Measurements from ENCODE around the gene UBXN1.

UBXN1 gene

GRCh38 chr11:62726156-62726914, 47.5 kb upstream of the UBXN1 start:
- no peak for TF ChIP-seq CTCF (conservative IDR thresholded peaks at IDR 0.05; ENCODE audit: low read depth)
- peak overlapping the region; percentile 99 for H3K27ac ChIP-seq
- DNase-seq (ENCODE audit: low spot score) = no peak
- ChIA-PET CTCF (interaction anchor here (0.6 to 0.9 kb wide), 2 partner anchors 11 to 135 kb away, joined by 3 to 4 read pairs; no protein-coding TSS in a partner anchor), POLR2A (ENCODE audit: low non-redundant PET) (interaction anchor here (1.0 to 1.8 kb wide), 3 partner anchors 27 to 61 kb away, joined by 4 to 8 read pairs (median 4); partner anchors contain the start of genes C11orf98, CSKMT and ZBTB3)

DNA sequence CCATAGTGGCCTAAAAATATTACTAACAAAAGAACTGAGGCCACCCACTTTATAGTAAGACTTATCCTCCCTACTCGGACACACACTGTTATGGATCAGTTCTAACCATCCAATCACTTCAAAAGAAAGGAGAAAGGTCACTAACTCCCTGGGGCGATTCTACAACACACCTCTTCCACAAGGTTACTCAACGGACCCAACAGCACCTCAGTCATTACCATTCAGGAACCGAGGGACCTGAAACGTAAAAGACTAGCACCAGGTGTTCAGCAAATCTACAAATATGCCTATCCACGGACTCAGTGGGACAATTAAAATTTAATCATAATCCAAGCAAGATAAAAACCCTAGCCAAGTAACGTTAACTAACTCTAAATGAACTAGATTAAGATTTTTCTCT, 46.8 kb upstream of the UBXN1 start:
- ChIA-PET POLR2A (ENCODE audit: low non-redundant PET) (no interaction called here), CTCF (interaction anchor here (0.7 to 0.9 kb wide), 2 partner anchors 11 to 21 kb away, joined by 3 read pairs; no protein-coding TSS in a partner anchor)
- no peak for DNase-seq (ENCODE audit: low spot score)
- TF ChIP-seq CTCF (conservative IDR thresholded peaks at IDR 0.05; ENCODE audit: low read depth) = no peak
- peak overlapping the region; percentile 61 for H3K27ac ChIP-seq

GRCh38 chr11:62724171-62724570, 45.3 kb upstream of the UBXN1 start:
- no peak for TF ChIP-seq CTCF (conservative IDR thresholded peaks at IDR 0.05; ENCODE audit: low read depth)
- ChIA-PET CTCF (interaction anchor here (0.6 kb wide), 1 partner anchor 62 kb away, joined by 3 read pairs; no protein-coding TSS in a partner anchor), POLR2A (ENCODE audit: low non-redundant PET) (interaction anchor here (0.5 kb wide), 1 partner anchor 35 kb away, joined by 5 read pairs; no protein-coding TSS in a partner anchor)
- H3K27ac ChIP-seq = no peak overlapping the region
- DNase-seq (ENCODE audit: low spot score) = no peak

DNA sequence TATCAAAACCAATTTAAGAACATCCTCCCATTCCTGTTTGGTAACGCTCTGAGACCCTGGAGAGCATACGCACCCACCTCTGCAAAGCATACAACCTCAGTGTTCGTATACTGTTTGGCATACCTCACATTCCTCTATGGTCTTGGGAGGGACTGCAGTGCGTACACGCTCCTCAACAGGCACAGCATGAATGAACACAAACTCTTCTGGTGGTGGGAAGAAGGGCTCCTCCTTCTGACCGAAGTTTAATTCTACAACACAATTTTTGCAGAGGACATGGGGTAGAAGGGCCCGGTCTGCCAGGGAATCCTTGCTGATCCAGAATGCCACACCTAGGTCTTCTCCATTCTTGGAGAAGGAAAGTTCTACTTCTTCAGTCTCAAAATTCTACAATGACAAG, 43.1 kb upstream of the UBXN1 start:
- no peak for DNase-seq (ENCODE audit: low spot score)
- CTCF ChIA-PET = interaction anchor here (0.7 kb wide), 1 partner anchor 253 kb away, joined by 5 read pairs; no protein-coding TSS in a partner anchor

DNA sequence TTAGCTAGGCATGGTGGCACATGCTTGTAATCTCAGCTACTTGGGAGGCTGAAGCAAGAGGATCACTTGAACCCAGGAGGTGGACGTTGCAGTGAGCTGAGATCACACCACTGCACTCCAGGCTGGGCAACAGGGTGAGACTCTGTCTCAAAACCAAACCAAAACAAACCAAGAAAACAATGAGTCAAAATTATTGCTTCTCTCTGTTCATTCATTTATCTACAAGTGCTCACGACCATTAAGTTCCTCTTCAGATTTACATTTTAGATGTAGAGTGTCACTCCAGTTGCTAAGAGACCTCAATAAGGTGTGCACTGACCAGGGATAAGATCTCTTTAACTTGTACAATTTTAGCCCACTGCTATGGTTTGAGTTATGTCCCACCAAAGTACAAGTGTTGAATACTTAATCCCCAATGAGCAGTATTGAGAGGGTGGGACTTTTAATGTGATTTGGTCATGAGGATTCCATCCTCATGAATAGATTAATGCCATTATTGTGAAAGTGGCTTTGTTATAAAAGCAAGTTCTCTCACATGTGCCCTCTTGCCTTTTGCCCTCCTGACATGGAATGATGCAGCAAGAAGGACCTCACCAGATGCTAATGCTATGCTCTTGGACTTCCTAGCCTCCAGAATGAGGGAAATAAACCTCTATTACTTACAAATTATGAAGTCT, 40.6 kb upstream of the UBXN1 start:
- H3K27ac ChIP-seq = peak overlapping the region; percentile 16
- TF ChIP-seq CTCF (conservative IDR thresholded peaks at IDR 0.05; ENCODE audit: low read depth) = no peak
- DNase-seq (ENCODE audit: low spot score) = no peak
- CTCF ChIA-PET = interaction anchor here (0.5 kb wide), 1 partner anchor 12 kb away, joined by 3 read pairs; no protein-coding TSS in a partner anchor
- POLR2A ChIA-PET (ENCODE audit: low non-redundant PET) = no interaction called here

More for the DNA sequence above, 43.1 kb upstream of the UBXN1 start:
- POLR2A ChIA-PET (ENCODE audit: low non-redundant PET) = no interaction called here
- no peak overlapping the region for H3K27ac ChIP-seq
- TF ChIP-seq CTCF (conservative IDR thresholded peaks at IDR 0.05; ENCODE audit: low read depth) = no peak

GRCh38 chr11:62716816-62717215, 37.9 kb upstream of the UBXN1 start:
- CTCF ChIA-PET = interaction anchor here (0.6 kb wide), 1 partner anchor 75 kb away, joined by 4 read pairs; no protein-coding TSS in a partner anchor
- peak overlapping the region; percentile 31; the same call in 1 of the 2 replicates for H3K27ac ChIP-seq

More at GRCh38 chr11:62716816-62717215, 37.9 kb upstream of the UBXN1 start:
- POLR2A ChIA-PET (ENCODE audit: low non-redundant PET) = no interaction called here
- no peak for DNase-seq (ENCODE audit: low spot score)
- TF ChIP-seq CTCF (conservative IDR thresholded peaks at IDR 0.05; ENCODE audit: low read depth) = no peak

All from RWPE1 (cell line).